Kidney (tissue), 14 donors: ENCODE results near the gene KIAA0513. TPM values are rescaled to one million over a fixed set of nuclear protein-coding genes. Genes with fewer than 3 reads are reported as not detected.
"Not testable (repeated sequence)": the region's sequence is repeated elsewhere in the genome, so short reads cannot be mapped to it uniquely, and the experiment has no call there.

Experiments
- DNase-seq, 5 donors: peaks; one replicate each; pipeline ENCODE4 v3.0.0-alpha.2; 2013 to 2020
- FAIRE-seq: peaks from 2 replicates; lab custom pipeline; 2012; peaks lifted over from hg19 to GRCh38; lab: Jason Lieb, UNC
- H3K27ac ChIP-seq, 2 donors: one replicate each; pipeline ENCODE4 v1.7.0; 2013; ENCODE audit warnings: low read depth in 2 of 2, low read length in 2 of 2, inconsistent platforms in 1 of 2
- H3K27me3 ChIP-seq: one replicate; pipeline ENCODE4 v1.7.1; 2013; ENCODE audit warnings: low read length, inconsistent platforms; ENCODE audit not compliant: control insufficient read depth, insufficient read depth
- H3K36me3 ChIP-seq, 3 donors: one replicate each; pipeline versions ENCODE4 v1.7.0 to v1.7.1; 2013; ENCODE audit warnings: low read length in 3 of 3, control low read depth in 1 of 3, inconsistent platforms in 1 of 3; ENCODE audit not compliant: insufficient read depth in 3 of 3, control insufficient read depth in 2 of 3
- H3K4me1 ChIP-seq, 3 donors: one replicate each; pipeline versions ENCODE4 v1.7.0 to v1.7.1; 2013; ENCODE audit warnings: low read length in 3 of 3, inconsistent platforms in 1 of 3, low read depth in 1 of 3; ENCODE audit not compliant: control insufficient read depth in 2 of 3, insufficient read depth in 2 of 3
- H3K4me3 ChIP-seq, 3 donors: one replicate each; pipeline versions ENCODE4 v1.7.0 to v1.8.1; 2013; ENCODE audit warnings: low read length in 3 of 3, control low read depth in 1 of 3, inconsistent platforms in 1 of 3
- H3K9ac ChIP-seq, 3 donors: one replicate each; pipeline versions ENCODE4 v1.7.0 to v1.7.1; 2013; ENCODE audit warnings: low read length in 3 of 3, control low read depth in 1 of 3, inconsistent platforms in 1 of 3
- H3K9me3 ChIP-seq, 3 donors: one replicate each; pipeline versions ENCODE4 v1.7.0 to v1.7.1; 2013; ENCODE audit warnings: low read length in 3 of 3, control low read depth in 1 of 3, inconsistent platforms in 1 of 3; ENCODE audit not compliant: control insufficient read depth in 2 of 3, insufficient read depth in 1 of 3
- CTCF ChIP-seq: IDR thresholded peaks from 3 replicates; pipeline ENCODE4 v1.5.1; 2012; ENCODE audit warnings: mild to moderate bottlenecking, moderate library complexity, borderline replicate concordance; ENCODE audit not compliant: insufficient read depth; ENCODE audit errors: extremely low read depth
- intact Hi-C: fragments of 100-400 bp; cut with DNase I; formaldehyde crosslinking; loops from one replicate; pipeline ENCODE4 v1.11.1; 2022
- polyA plus RNA-seq: library from polyadenylated mRNA; stranded (reverse); fragments of 350-450 nt; fragmentation: Illumina TruSeq; extraction: RNeasy Lipid Tissue Mini Kit (QIAGEN cat#74804); gene quantifications from one replicate; pipeline ENCODE4 v1.2.3, GENCODE V29; 2014; ENCODE audit warnings: low read depth, low replicate concordance; ENCODE audit not compliant: insufficient read depth
- total RNA-seq: library from RNA; stranded (reverse); fragmentation: NEBNext Ultra II Directional; extraction: Animal tissue kit (Norgen Biotek cat#: 25700); gene quantifications from one replicate; pipeline ENCODE4 v1.2.1, GENCODE V29; 2021
- donor health status: control.
- donor health status: control.
- donor health status: control.
- donor health status: control.
- donor health status: control.
- donor health status: DM: yes; HTN: yes; CAD: no.
- donor health status: Normal renal cell carcinoma (clear cell type).

KIAA0513 gene
- total and polyA plus RNA-seq, 2 donors from 2014 or later = 2.6 to 19.2 TPM

DNA sequence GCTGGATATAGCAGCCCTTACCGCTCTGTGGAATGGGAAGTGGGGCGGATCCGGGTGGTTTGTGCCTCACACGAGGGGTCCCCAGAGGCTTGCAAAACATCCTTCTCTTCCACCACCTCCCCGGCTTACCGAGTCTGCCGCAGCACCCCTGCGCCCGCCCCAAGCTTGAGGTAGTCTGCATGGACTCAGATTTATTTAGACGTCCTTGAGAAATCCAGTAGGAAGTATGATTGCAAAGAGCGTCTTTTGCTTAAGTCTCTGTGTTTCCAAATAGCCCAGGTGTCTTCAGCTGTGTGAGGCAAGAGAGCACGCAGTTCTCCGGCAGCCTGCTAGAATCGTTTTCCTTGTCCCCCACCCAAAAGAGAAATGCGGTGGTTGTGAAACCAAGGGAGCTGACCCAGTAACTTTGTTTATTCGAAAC is 2.4 kb downstream of the KIAA0513 start:
- intact Hi-C loops = no loop called here
- no peak for DNase-seq

DNA sequence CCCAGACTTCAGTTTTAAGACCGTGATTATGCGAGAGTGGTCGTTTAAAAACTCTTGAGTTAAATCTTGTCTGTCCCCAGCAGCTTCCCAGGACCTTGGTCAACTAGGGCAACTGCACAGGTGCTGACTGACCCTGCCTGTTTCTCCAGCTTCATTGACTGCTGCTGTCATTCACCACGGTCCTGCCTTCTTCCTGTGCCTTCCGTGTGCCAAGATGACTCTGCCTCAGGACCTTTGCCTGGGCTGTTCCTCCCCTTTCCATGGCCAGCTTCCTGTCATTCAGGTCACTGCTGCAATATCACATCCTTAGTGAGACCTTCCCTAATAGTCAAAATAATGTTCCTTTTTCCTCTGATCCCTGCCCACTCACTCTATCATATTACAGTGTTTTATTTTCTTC is 3.9 kb downstream of the KIAA0513 start:
- DNase-seq = no peak
- Histone ChIP-seq H3K4me1 (peaks cover 0 to 11% (median 6%) of the 10 kb centered on the region in 3 donors), H3K27ac (no peak overlapping the region), H3K36me3 (no peaks in the 10 kb centered on the region), H3K4me3 (no peak overlapping the region), H3K27me3 (no peaks in the 10 kb centered on the region), H3K9ac (no peak overlapping the region), H3K9me3 (no peaks in the 10 kb centered on the region)
- FAIRE-seq = no peak
- intact Hi-C loops = no loop called here
- TF ChIP-seq CTCF = no peak

More for the DNA sequence above, 2.4 kb downstream of the KIAA0513 start:
- H3K9ac ChIP-seq = no peak overlapping the region
- H3K27me3 ChIP-seq = no peaks in the 10 kb centered on the region
- H3K4me1 ChIP-seq = peaks cover 0 to 14% (median 6%) of the 10 kb centered on the region in 3 donors
- no peaks in the 10 kb centered on the region for H3K9me3 ChIP-seq
- TF ChIP-seq CTCF = no peak
- FAIRE-seq = no peak
- H3K27ac ChIP-seq = no peak overlapping the region
- no peaks in the 10 kb centered on the region for H3K36me3 ChIP-seq
- no peak overlapping the region for H3K4me3 ChIP-seq

GRCh38 chr16:85032187-85032586 is 4.6 kb downstream of the KIAA0513 start:
- H3K27ac ChIP-seq, H3K9me3 ChIP-seq, intact Hi-C loops, H3K4me3 ChIP-seq, H3K27me3 ChIP-seq, FAIRE-seq, H3K9ac ChIP-seq, DNase-seq, H3K36me3 ChIP-seq: not testable (repeated sequence)
- peaks cover 0 to 11% (median 6%) of the 10 kb centered on the region in 3 donors for H3K4me1 ChIP-seq

DNA sequence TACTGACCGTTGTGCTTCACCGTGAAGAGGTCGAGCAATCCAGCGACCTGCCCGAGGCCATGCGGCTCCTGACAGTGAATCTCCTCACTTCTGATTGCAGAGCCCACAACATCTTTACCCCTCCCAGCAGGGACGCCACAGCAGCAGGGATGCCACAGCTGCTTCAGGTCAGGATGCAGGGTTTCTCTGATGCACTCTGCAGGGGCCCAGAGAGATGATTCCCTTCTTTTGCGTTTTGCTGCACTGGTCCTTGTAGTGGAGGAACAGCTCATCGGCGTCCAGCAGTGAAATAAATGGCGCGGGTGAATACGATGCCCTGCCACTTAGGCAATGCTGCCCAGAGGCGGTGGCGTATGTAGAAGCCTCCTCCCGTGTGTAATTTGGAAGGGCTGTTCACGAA is 5.6 kb downstream of the KIAA0513 start:
- no peak for TF ChIP-seq CTCF
- Histone ChIP-seq H3K4me1 (peaks cover 0 to 9% (median 6%) of the 10 kb centered on the region in 3 donors), H3K9ac (no peak overlapping the region), H3K36me3 (no peaks in the 10 kb centered on the region), H3K9me3 (no peaks in the 10 kb centered on the region), H3K4me3 (no peak overlapping the region), H3K27ac (no peak overlapping the region), H3K27me3 (no peaks in the 10 kb centered on the region)
- intact Hi-C loops = no loop called here
- FAIRE-seq (no peak), DNase-seq (no peak)
